Sigmoid colon (tissue), 4 donors: ENCODE measurements around the gene TRIO.
A peak's percentile ranks its signal among the peaks of the same experiment; 100 is the strongest.

Experiments
- CTCF ChIP-seq, 4 experiments: fragments of 450-650 bp in 3 of 4; fragments of 200-600 bp in 1 of 4; IDR thresholded peaks; one replicate each; pipeline ENCODE4 v1.5.1; 2016 to 2019; ENCODE audit warnings: antibody characterized with exemption in 4 of 4, mild to moderate bottlenecking in 3 of 4, moderate library complexity in 2 of 4
- EP300 ChIP-seq, 4 donors: sonication (generic); formaldehyde crosslinking; IDR thresholded peaks; one replicate each; pipeline ENCODE4 v1.6.1; 2017; ENCODE audit warnings: antibody characterized with exemption in 4 of 4
- POLR2AphosphoS5 ChIP-seq, 4 donors: sonication (generic); formaldehyde crosslinking; IDR thresholded peaks; one replicate each; pipeline ENCODE4 v1.6.1; 2017; ENCODE audit warnings: antibody characterized with exemption in 4 of 4

- TF ChIP-seq POLR2AphosphoS5 (IDR thresholded peaks at IDR 0.05) (peak in 3 of 4 donors; percentile 9 to 16 (median 10)), CTCF (IDR thresholded peaks at IDR 0.05) (no peak), EP300 (IDR thresholded peaks at IDR 0.05) (no peak)
Observed at GRCh38 chr5:14184725-14185124, 41.6 kb downstream of the TRIO start.
